Panc1 (cell line): Measurements from ENCODE around the gene RNF208. TPM values are rescaled to one million over a fixed set of nuclear protein-coding genes. Genes with fewer than 3 reads are reported as not detected.

Experiments used
- ATAC-seq: fragments of 200-7000 bp; cut with Tn5 transposase; 2 replicates; pipeline ENCODE4 v1.9.1; 2020; ENCODE audit warnings: mild to moderate bottlenecking, moderate library complexity
- BruUV-seq: library from RNA; stranded (reverse); fragments of 400-500 nt; replicated peaks from 2 replicates; lab custom pipeline; 2021; lab: Mats Ljungman, UMichigan
- CTCF ChIA-PET: fragments of 300-600 bp; sonication (Branson Sonifier 250); formaldehyde crosslinking; loops from one replicate; lab custom pipeline; 2022; ENCODE audit warnings: antibody characterized with exemption; lab: Charles Lee
- POLR2A ChIA-PET: fragments of 300-600 bp; sonication (Branson Sonifier 250); formaldehyde crosslinking; loops from one replicate; lab custom pipeline; 2022; ENCODE audit warnings: antibody characterized with exemption; lab: Charles Lee
- DNase-seq: peaks from one replicate; pipeline ENCODE4 v3.0.0-alpha.2; 2010; ENCODE audit warnings: low read depth, low spot score
- H3K27ac ChIP-seq: 2 replicates; pipeline ENCODE4 v1.5.1; 2011; ENCODE audit warnings: mild to moderate bottlenecking, low read length, inconsistent platforms
- H3K27me3 ChIP-seq: fragments of 200-500 bp; sonication (Bioruptor generic); 2 replicates; pipeline ENCODE4 v1.6.0; 2014; ENCODE audit warnings: low read length, inconsistent platforms; ENCODE audit not compliant: control insufficient read depth, insufficient read depth
- H3K36me3 ChIP-seq: fragments of 200-500 bp; sonication (Bioruptor generic); 2 replicates; pipeline ENCODE4 v1.5.1; 2014; ENCODE audit warnings: inconsistent platforms, mild to moderate bottlenecking, low read length, moderate library complexity; ENCODE audit not compliant: control insufficient read depth, insufficient read depth
- H3K4me1 ChIP-seq: 2 replicates; pipeline ENCODE4 v1.5.1; 2011; ENCODE audit warnings: inconsistent platforms, mild to moderate bottlenecking, low read length, moderate library complexity; ENCODE audit not compliant: control insufficient read depth, insufficient read depth
- H3K4me3 ChIP-seq, 2 experiments: 2 replicates each; pipeline ENCODE4 v1.5.1; 2011 to 2012; ENCODE audit warnings: low read depth in 2 of 2, low read length in 2 of 2, mild to moderate bottlenecking in 2 of 2, inconsistent platforms in 1 of 2, moderate library complexity in 1 of 2
- H3K9me3 ChIP-seq: fragments of 200-500 bp; sonication (Bioruptor generic); 2 replicates; pipeline ENCODE4 v1.5.1; 2014; ENCODE audit warnings: low read depth, mild to moderate bottlenecking, inconsistent platforms, low read length, moderate library complexity; ENCODE audit not compliant: control insufficient read depth, insufficient read depth
- POLR2AphosphoS5 ChIP-seq: IDR thresholded peaks from 2 replicates; pipeline ENCODE4 v1.6.1; 2012; ENCODE audit warnings: mild to moderate bottlenecking, low read depth, low read length, moderate library complexity
- REST ChIP-seq, 2 experiments: IDR thresholded peaks; 2 replicates each; pipeline ENCODE4 v1.6.1; 2011 to 2012; ENCODE audit warnings: low read depth in 2 of 2, control low read depth in 1 of 2, low read length in 1 of 2, mild to moderate bottlenecking in 1 of 2, moderate library complexity in 1 of 2; ENCODE audit not compliant: insufficient read depth in 1 of 2
- SIN3A ChIP-seq: IDR thresholded peaks from 2 replicates; pipeline ENCODE4 v1.6.1; 2012; ENCODE audit warnings: low read depth, mild to moderate bottlenecking, low read length, moderate library complexity, borderline replicate concordance; ENCODE audit not compliant: insufficient read depth
- TCF7L2 ChIP-seq: IDR thresholded peaks from 2 replicates; pipeline ENCODE4 v1.6.1; 2011; ENCODE audit warnings: mild to moderate bottlenecking, low read depth, low read length, inconsistent platforms
- in situ Hi-C: cut with HindIII; loops from 2 replicates; pipeline ENCODE4 v1.10.0; 2016; ENCODE audit warnings: low sequenced_read_pairs, low pct_unique_long_range_greater_than_20kb
- intact Hi-C: fragments of 100-400 bp; cut with micrococcal nuclease; formaldehyde crosslinking; loops from one replicate; pipeline ENCODE4 v1.10.0; 2022; ENCODE audit not compliant: unreplicated experiment
- total RNA-seq: library from RNA; stranded (reverse); gene quantifications from one replicate; pipeline ENCODE4 v1.2.1, GENCODE V29; 2021; ENCODE audit not compliant: unreplicated experiment
- TF ChIP-seq, protein P1 (sequence below): fragments of 450-650 bp; IDR thresholded peaks from 2 replicates; pipeline ENCODE4 v1.5.1; 2017; ENCODE audit warnings: mild to moderate bottlenecking

Gene RNF208
- total RNA-seq, 1 experiment from 2014 or later = 11.5 TPM

GRCh38 chr9:137192448-137192780 is 29.6 kb downstream of the RNF208 start:
- H3K27ac ChIP-seq = no peak overlapping the region
- CTCF ChIA-PET = no interaction called here
- no peak for DNase-seq
- peaks cover 36% of the 10 kb centered on the region for H3K4me1 ChIP-seq
- no TSS peak for BruUV-seq
- TF ChIP-seq REST (IDR thresholded peaks at IDR 0.05; ENCODE audit: insufficient read depth in 1 of 2, low read depth in 2 of 2, low read length in 1 of 2) (no peak), TCF7L2 (no peak), POLR2AphosphoS5 (no peak), SIN3A (no peak)
- TF ChIP-seq, protein P1, sequence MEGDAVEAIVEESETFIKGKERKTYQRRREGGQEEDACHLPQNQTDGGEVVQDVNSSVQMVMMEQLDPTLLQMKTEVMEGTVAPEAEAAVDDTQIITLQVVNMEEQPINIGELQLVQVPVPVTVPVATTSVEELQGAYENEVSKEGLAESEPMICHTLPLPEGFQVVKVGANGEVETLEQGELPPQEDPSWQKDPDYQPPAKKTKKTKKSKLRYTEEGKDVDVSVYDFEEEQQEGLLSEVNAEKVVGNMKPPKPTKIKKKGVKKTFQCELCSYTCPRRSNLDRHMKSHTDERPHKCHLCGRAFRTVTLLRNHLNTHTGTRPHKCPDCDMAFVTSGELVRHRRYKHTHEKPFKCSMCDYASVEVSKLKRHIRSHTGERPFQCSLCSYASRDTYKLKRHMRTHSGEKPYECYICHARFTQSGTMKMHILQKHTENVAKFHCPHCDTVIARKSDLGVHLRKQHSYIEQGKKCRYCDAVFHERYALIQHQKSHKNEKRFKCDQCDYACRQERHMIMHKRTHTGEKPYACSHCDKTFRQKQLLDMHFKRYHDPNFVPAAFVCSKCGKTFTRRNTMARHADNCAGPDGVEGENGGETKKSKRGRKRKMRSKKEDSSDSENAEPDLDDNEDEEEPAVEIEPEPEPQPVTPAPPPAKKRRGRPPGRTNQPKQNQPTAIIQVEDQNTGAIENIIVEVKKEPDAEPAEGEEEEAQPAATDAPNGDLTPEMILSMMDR = no peak
- intact Hi-C loops (no loop called here), in situ Hi-C loops (no loop called here)
- no peak for ATAC-seq
- no peak overlapping the region for H3K4me3 ChIP-seq
- no peaks in the 10 kb centered on the region for H3K27me3 ChIP-seq
- H3K36me3 ChIP-seq = no peaks in the 10 kb centered on the region; the same call in 1 of the 2 replicates
- no peaks in the 10 kb centered on the region for H3K9me3 ChIP-seq
- POLR2A ChIA-PET = interaction anchor here (0.6 kb wide), 1 partner anchor 38 kb away, joined by 6 read pairs; no protein-coding TSS in a partner anchor

GRCh38 chr9:137191691-137192447 is 30.2 kb downstream of the RNF208 start:
- CTCF ChIA-PET = interaction anchor here (0.7 kb wide), 1 partner anchor 29 kb away, joined by 5 read pairs; no protein-coding TSS in a partner anchor
- POLR2A ChIA-PET = interaction anchor here (0.6 to 0.7 kb wide), 2 partner anchors 38 to 128 kb away, joined by 5 to 6 read pairs; no protein-coding TSS in a partner anchor
- TF ChIP-seq TCF7L2 (no peak), REST (IDR thresholded peaks at IDR 0.05; ENCODE audit: insufficient read depth in 1 of 2, low read depth in 2 of 2, low read length in 1 of 2) (no peak), SIN3A (no peak), POLR2AphosphoS5 (no peak)
- TF ChIP-seq, protein P1 = no peak
- no peak overlapping the region for H3K27ac ChIP-seq
- DNase-seq (no peak), ATAC-seq (no peak)
- no peaks in the 10 kb centered on the region; the same call in 1 of the 2 replicates for H3K36me3 ChIP-seq
- intact Hi-C loops = no loop called here
- H3K27me3 ChIP-seq = no peaks in the 10 kb centered on the region
- BruUV-seq = no TSS peak
- H3K9me3 ChIP-seq = no peaks in the 10 kb centered on the region
- in situ Hi-C loops = no loop called here
- peaks cover 40% of the 10 kb centered on the region for H3K4me1 ChIP-seq
- no peak overlapping the region for H3K4me3 ChIP-seq
